GM19099 (cell line): ENCODE data around the gene PCDHA5.

Experiments used
- POLR2A ChIP-seq: IDR thresholded peaks from 3 replicates; pipeline ENCODE4 v1.6.1; 2011; ENCODE audit warnings: low read depth; ENCODE audit not compliant: insufficient read length; ENCODE audit errors: extremely low read depth

Gene PCDHA5

DNA sequence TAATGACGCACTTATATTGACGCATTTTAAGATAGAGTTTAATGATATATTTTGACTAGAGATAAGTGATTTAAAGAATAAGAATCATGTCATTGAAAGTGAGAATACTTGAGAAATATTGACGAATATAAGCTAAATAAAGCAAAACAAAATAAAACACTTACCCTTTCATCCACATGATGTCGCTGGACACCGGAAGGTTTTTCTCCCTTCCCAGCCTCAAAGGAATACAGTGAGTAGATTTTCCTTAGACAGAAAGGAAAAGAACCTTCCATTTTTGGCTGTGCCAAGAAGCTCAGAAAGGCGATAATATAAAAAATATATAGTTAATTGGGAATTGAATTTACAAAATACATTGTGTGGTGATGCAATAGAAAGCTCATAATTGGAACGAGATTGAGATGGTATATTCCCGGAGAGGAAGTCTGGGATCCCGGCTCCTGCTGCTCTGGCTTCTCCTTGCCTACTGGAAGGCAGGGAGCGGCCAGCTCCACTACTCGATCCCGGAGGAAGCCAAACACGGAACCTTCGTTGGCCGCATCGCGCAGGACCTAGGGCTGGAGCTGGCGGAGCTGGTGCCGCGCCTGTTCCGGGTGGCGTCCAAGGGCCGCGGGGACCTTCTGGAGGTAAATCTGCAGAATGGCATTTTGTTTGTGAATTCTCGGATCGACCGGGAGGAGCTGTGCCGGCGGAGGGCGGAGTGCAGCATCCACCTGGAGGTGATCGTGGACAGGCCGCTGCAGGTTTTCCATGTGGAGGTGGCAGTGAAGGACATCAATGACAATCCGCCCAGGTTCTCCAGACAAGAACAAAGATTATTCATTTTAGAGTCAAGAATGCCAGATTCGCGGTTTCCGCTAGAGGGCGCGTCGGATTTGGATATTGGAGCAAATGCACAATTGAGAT, at the start of gene PCDHA5:
Gene PCDHA5, plus strand, starts transcription at position 239 of the 906 bp plus-strand sequence.
- no peak for TF ChIP-seq POLR2A

- TF ChIP-seq POLR2A = no peak
Measured at GRCh38 chr5:140780512-140780911, 40.9 kb upstream of the PCDHA5 start.

GRCh38 chr5:140785905-140786686, 35.3 kb upstream of the PCDHA5 start, which contains the start of gene PCDHA1:
Gene PCDHA1, plus strand, starts transcription at chr5:140786140.
- no peak for TF ChIP-seq POLR2A

GRCh38 chr5:140791089-140791488, 30.3 kb upstream of the PCDHA5 start:
- no peak for TF ChIP-seq POLR2A

- no peak for TF ChIP-seq POLR2A
Measured at GRCh38 chr5:140794595-140795258, 26.7 kb upstream of the PCDHA5 start, which contains the start of gene PCDHA2. Gene PCDHA2, plus strand, starts transcription at chr5:140794852.

DNA sequence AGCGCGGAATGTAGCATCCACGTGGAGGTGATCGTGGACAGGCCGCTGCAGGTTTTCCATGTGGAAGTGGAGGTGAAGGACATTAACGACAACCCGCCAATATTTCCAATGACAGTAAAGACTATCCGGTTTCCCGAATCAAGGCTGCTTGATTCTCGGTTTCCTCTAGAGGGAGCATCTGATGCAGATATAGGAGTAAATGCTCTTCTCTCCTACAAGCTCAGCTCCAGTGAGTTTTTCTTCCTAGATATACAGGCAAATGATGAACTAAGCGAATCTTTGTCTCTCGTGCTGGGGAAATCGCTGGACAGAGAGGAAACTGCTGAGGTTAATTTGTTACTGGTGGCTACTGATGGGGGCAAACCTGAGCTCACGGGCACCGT, 26.2 kb upstream of the PCDHA5 start:
- TF ChIP-seq POLR2A = no peak

- TF ChIP-seq POLR2A = no peak
Measured at GRCh38 chr5:140796718-140797095, 24.7 kb upstream of the PCDHA5 start.

DNA sequence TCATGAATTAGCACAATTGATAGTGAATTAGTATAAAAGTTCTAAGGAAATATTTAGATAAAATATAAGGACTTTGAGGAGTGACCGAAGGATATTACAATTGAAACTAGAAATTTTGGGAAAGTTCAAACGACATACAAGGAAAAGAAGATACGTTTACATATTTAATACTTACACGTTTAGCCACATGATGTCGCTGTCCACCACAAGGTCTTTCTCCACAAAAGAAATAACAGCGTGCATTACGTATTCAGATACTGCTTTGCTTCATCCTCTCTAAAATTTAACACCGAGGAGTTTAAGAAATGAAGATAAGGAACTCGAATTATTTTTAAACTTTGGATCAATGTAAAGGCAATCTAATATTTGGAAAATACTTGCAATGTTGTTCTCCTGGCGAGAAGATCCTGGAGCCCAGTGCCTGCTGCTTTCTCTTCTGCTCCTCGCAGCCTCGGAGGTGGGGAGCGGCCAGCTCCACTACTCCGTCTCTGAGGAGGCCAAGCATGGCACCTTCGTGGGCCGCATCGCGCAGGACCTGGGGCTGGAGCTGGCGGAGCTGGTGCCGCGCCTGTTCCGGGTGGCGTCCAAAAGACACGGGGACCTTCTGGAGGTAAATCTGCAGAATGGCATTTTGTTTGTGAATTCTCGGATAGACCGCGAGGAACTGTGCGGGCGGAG, 20.5 kb upstream of the PCDHA5 start, which contains the start of gene PCDHA3:
Gene PCDHA3, plus strand, starts transcription at position 242 of the 678 bp plus-strand sequence.
- no peak for TF ChIP-seq POLR2A

GRCh38 chr5:140801494-140801841, 19.9 kb upstream of the PCDHA5 start:
- no peak for TF ChIP-seq POLR2A

DNA sequence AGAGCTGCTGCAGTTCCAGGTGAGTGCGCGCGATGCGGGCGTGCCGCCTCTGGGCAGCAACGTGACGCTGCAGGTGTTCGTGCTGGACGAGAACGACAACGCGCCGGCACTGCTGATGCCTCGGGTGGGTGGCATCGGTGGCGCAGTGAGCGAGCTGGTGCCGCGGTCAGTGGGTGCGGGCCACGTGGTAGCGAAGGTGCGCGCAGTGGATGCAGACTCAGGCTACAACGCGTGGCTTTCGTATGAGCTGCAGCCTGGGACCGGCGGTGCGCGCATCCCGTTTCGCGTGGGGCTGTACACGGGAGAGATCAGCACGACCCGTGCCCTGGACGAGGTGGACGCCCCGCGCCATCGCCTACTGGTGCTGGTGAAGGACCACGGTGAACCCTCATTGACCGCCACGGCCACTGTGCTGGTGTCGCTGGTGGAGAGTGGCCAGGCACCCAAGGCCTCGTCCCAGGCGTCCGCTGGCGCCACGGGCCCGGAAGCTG, 18.6 kb upstream of the PCDHA5 start:
- no peak for TF ChIP-seq POLR2A

GRCh38 chr5:140806834-140807775, 14.3 kb upstream of the PCDHA5 start, which contains the start of gene PCDHA4:
Gene PCDHA4, plus strand, starts transcription at chr5:140807068.
- no peak for TF ChIP-seq POLR2A

DNA sequence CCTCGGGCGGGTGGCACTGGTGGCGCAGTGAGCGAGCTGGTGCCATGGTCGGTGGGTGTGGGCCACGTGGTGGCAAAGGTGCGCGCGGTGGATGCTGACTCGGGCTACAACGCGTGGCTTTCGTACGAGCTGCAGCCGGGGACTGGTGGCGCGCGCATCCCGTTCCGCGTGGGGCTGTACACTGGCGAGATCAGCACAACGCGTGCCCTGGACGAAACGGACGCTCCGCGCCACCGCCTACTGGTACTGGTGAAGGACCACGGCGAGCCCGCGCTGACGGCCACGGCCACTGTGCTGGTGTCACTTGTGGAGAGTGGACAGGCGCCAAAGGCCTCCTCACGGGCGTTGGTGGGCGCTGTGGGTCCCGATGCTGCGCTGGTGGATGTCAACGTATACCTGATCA, 12.5 kb upstream of the PCDHA5 start:
- no peak for TF ChIP-seq POLR2A

- no peak for TF ChIP-seq POLR2A
Measured at GRCh38 chr5:140822281-140822629, 842 bp downstream of the PCDHA5 start.
